Regular cardiac myocyte (primary cell): ENCODE data around the gene B3GALNT2. TPM values are rescaled to one million over a fixed set of nuclear protein-coding genes. Genes with fewer than 3 reads are reported as not detected.

Experiments
- total RNA-seq: library from RNA; depleted of rRNA; stranded (reverse); fragments of >200 nt; gene quantifications from 2 replicates; pipeline ENCODE4 v1.2.3, GENCODE V29; 2014

Gene B3GALNT2
- 37.2 and 53.1 TPM in 2 replicates for total RNA-seq

DNA sequence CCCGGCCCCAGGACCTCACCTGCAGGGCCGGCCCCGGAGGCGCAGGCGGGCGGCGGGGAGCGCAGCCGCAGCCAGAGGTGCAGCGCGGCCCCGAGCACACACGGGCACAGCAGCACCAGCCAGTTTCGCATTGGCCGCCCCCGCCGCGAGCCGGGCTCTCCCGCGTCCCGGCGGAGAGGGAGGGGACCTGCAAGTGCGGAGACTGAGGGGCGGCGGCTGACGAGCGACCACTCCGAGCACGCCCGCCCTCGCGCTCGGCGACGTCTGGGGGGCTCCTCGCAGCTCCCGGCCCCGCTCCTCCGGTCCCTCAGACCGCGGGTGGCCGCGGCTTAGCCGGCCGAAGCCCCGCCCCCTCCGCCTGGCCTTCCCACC, at the start of gene B3GALNT2:
B3GALNT2 (minus strand) TSS at position 331 of the 372 bp plus-strand sequence; CDS start at position 131, 200 bp downstream.

Other genes with a start within 250 kb of the B3GALNT2 start
- gene ARID4B, start 176.3 kb downstream of the B3GALNT2 start, total RNA-seq: 28.2 and 44.3 TPM in 2 replicates
- 12.3 and 22.3 TPM in 2 replicates for gene GGPS1, start 175.9 kb downstream of the B3GALNT2 start, total RNA-seq
- gene TBCE, start 137.0 kb downstream of the B3GALNT2 start, total RNA-seq: 21.4 and 39.5 TPM in 2 replicates
- under 0.01 and 0.19 TPM in 2 replicates for gene GNG4, start 145.3 kb upstream of the B3GALNT2 start, total RNA-seq